ENCODE results near the gene MESP2. TPM values are rescaled to one million over a fixed set of nuclear protein-coding genes. Genes with fewer than 3 reads are reported as not detected.

Gene MESP2
- total RNA-seq, 4 donors from 2014 or later, result 0.59 to 2.4 (median 0.83) TPM; not detected in 1

DNA sequence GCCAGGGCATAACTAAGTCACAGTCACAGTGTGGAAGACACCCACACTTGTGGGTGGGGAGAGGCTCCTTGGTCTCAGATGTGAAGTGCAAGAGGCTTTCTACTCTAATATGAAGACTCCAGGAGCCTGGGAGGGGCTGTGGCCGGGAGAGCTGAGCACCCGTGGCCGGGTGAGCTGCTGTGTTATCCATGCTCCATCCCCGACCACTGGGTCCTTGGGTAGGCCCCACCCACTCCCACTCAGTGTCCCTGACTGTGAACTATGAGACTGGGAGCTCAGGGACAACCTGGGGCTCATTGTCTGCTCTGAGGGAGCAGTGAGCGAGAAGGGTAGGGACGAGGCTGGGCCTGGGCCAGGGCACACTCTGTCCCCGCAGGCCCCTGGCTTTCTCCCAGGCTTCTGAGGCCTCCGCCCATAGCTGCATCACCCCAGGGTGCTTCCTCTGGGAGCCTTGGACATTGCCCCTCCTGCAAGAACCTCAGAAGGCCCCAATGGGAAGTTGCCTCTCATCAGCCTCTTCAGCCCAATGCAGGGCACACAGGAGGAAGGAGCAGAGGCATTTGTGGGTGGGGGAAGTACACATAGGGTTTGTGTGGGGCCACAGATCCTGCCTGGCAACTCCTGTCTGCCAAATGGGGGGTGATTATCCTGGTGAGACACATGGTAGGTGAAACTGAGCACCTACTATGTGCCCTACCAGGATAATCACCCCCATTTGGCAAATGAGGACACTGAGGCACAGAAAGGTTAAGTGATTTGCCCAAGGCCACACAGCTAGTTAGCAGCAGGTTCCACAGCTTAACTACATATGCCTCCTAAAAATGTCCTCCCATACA, 36.1 kb downstream of the MESP2 start:
- Histone ChIP-seq H3K4me1 (peaks cover 26 to 62% (median 31%) of the 10 kb centered on the region in 3 donors), H3K27me3 (peaks cover 0 to 42% (median 11%) of the 10 kb centered on the region in 4 donors), H3K27ac (peak overlapping the region; percentile 36 to 73 (median 60)), H3K9me3 (no peaks in the 10 kb centered on the region), H3K36me3 (no peaks in the 10 kb centered on the region), H3K4me3 (no peak overlapping the region)
- no peak for DNase-seq
- TF ChIP-seq POLR2A (IDR thresholded peaks at IDR 0.05), result no peak
- TF ChIP-seq, protein P1, sequence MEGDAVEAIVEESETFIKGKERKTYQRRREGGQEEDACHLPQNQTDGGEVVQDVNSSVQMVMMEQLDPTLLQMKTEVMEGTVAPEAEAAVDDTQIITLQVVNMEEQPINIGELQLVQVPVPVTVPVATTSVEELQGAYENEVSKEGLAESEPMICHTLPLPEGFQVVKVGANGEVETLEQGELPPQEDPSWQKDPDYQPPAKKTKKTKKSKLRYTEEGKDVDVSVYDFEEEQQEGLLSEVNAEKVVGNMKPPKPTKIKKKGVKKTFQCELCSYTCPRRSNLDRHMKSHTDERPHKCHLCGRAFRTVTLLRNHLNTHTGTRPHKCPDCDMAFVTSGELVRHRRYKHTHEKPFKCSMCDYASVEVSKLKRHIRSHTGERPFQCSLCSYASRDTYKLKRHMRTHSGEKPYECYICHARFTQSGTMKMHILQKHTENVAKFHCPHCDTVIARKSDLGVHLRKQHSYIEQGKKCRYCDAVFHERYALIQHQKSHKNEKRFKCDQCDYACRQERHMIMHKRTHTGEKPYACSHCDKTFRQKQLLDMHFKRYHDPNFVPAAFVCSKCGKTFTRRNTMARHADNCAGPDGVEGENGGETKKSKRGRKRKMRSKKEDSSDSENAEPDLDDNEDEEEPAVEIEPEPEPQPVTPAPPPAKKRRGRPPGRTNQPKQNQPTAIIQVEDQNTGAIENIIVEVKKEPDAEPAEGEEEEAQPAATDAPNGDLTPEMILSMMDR (IDR thresholded peaks at IDR 0.05), result no peak
- WGBS, 2 donors, result 36 to 40% methylated on average over 3 to 7 of the region's 8 CpGs
- intact Hi-C loops (cut with DNase I), result no loop called here

GRCh38 chr15:89812847-89813320, 36.8 kb downstream of the MESP2 start:
- no peaks in the 10 kb centered on the region for H3K36me3 ChIP-seq

GRCh38 chr15:89813381-89814111, 37.4 kb downstream of the MESP2 start:
- Histone ChIP-seq H3K36me3 (no peaks in the 10 kb centered on the region), H3K4me3 (peak overlapping the region; percentile 32 to 73 (median 46)), H3K27me3 (peaks cover 0 to 52% (median 11%) of the 10 kb centered on the region in 4 donors), H3K27ac (peak overlapping the region; percentile 42 to 73 (median 64)), H3K9me3 (no peaks in the 10 kb centered on the region), H3K4me1 (peaks cover 26 to 55% (median 31%) of the 10 kb centered on the region in 3 donors)
- no peak for DNase-seq
- no peak for TF ChIP-seq POLR2A (IDR thresholded peaks at IDR 0.05)
- TF ChIP-seq, protein P1 (IDR thresholded peaks at IDR 0.05), result no peak
- intact Hi-C loops (cut with DNase I), result no loop called here
- WGBS, 2 donors, result 74 to 100% methylated on average over 1 to 9 of the region's 13 CpGs

More at GRCh38 chr15:89812847-89813320, 36.8 kb downstream of the MESP2 start:
- Histone ChIP-seq H3K27me3 (peaks cover 0 to 48% (median 11%) of the 10 kb centered on the region in 4 donors), H3K4me3 (no peak overlapping the region), H3K9me3 (no peaks in the 10 kb centered on the region), H3K27ac (peak overlapping the region; percentile 36 to 73 (median 60)), H3K4me1 (peaks cover 26 to 62% (median 31%) of the 10 kb centered on the region in 3 donors)
- TF ChIP-seq POLR2A (IDR thresholded peaks at IDR 0.05), result no peak
- TF ChIP-seq, protein P1 (IDR thresholded peaks at IDR 0.05), result no peak
- intact Hi-C loops (cut with DNase I), result no loop called here
- DNase-seq, result no peak
- 76 to 86% methylated on average over 1 to 3 of the region's 7 CpGs for WGBS, 2 donors

DNA sequence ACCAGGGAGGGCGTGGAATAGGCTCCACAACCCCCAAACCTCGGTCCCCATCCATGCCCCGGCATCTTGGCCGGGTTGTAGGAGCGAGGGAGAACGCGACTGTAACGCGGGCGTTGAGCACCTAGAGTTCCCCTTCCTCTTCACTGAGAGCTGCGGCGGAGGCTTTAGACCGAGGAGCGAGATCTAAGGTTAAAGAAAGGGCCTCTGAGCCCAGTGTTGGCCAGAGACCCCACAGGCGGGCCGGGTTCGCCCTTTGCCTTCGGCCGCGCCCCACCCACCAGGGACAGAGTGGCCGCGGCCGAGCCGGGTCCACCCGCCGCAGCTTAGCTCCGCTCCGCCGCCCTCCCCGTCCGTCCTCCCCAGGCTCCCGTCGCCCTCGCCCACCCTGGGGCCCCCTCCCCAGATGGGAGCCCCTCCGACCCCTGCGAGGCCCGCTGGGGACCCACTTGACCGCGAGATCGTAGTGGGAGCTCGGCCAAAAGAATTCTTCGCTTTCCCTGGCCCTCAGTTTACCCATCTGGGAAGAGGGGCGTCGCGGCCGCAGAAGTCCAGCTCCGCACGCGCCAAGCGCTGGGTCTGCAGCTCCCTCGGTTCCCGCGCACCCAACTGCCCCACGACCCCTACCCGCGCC, 38.1 kb downstream of the MESP2 start:
- no peak for TF ChIP-seq POLR2A (IDR thresholded peaks at IDR 0.05)
- TF ChIP-seq, protein P1 (IDR thresholded peaks at IDR 0.05), result no peak
- H3K4me1 ChIP-seq, result peaks cover 19 to 48% (median 26%) of the 10 kb centered on the region in 3 donors
- WGBS, 2 donors, result 8 to 28% methylated on average over 12 of the region's 56 CpGs
- H3K27ac ChIP-seq, result peak overlapping the region; percentile 42 to 73 (median 64)
- H3K4me3 ChIP-seq, result peak overlapping the region; percentile 32 to 73 (median 46)
- intact Hi-C loops (cut with DNase I), result no loop called here
- no peaks in the 10 kb centered on the region for H3K9me3 ChIP-seq
- no peak for DNase-seq
- peaks cover 0 to 52% (median 11%) of the 10 kb centered on the region in 4 donors for H3K27me3 ChIP-seq
- no peaks in the 10 kb centered on the region for H3K36me3 ChIP-seq

All from esophagus squamous epithelium (tissue), 5 donors.